ENCODE data around the gene AGAP1. TPM values are rescaled to one million over a fixed set of nuclear protein-coding genes. Genes with fewer than 3 reads are reported as not detected.

Gene AGAP1
- total RNA-seq, 4 donors from 2014 or later: 5.3 to 30.6 (median 19.2) TPM

- no peak for DNase-seq
- intact Hi-C loops (cut with DNase I; ENCODE audit: low total_unique reads): no loop called here
- Histone ChIP-seq H3K36me3 (no peaks in the 10 kb centered on the region), H3K27ac (peak overlapping the region; percentile 44 to 76), H3K9me3 (no peaks in the 10 kb centered on the region), H3K4me1 (no peaks in the 10 kb centered on the region), H3K27me3 (no peaks in the 10 kb centered on the region), H3K4me3 (no peak overlapping the region)
- no peak for TF ChIP-seq CTCF (IDR thresholded peaks at IDR 0.05)
- no peak for TF ChIP-seq POLR2A (IDR thresholded peaks at IDR 0.05)
Observed at GRCh38 chr2:235614176-235614860, 120.5 kb downstream of the AGAP1 start.

GRCh38 chr2:235614900-235615712 lies 121.3 kb downstream of the AGAP1 start:
- intact Hi-C loops (cut with DNase I; ENCODE audit: low total_unique reads): no loop called here
- Histone ChIP-seq H3K4me3 (no peak overlapping the region), H3K9me3 (no peaks in the 10 kb centered on the region), H3K36me3 (no peaks in the 10 kb centered on the region), H3K4me1 (no peaks in the 10 kb centered on the region), H3K27ac (peak overlapping the region; percentile 44 to 76), H3K27me3 (no peaks in the 10 kb centered on the region)
- TF ChIP-seq CTCF (IDR thresholded peaks at IDR 0.05) (no peak), POLR2A (IDR thresholded peaks at IDR 0.05) (no peak)
- DNase-seq: peak; percentile 64 to 68

GRCh38 chr2:235616885-235617284 lies 123.0 kb downstream of the AGAP1 start:
- Histone ChIP-seq H3K4me3 (no peak overlapping the region), H3K27me3 (no peaks in the 10 kb centered on the region), H3K9me3 (no peaks in the 10 kb centered on the region), H3K36me3 (no peaks in the 10 kb centered on the region), H3K4me1 (no peaks in the 10 kb centered on the region), H3K27ac (peak overlapping the region; percentile 44 to 76)
- TF ChIP-seq POLR2A (IDR thresholded peaks at IDR 0.05): no peak
- TF ChIP-seq CTCF (IDR thresholded peaks at IDR 0.05): no peak
- intact Hi-C loops (cut with DNase I; ENCODE audit: low total_unique reads): no loop called here
- no peak for DNase-seq

- no peak overlapping the region for H3K4me3 ChIP-seq
- TF ChIP-seq CTCF (IDR thresholded peaks at IDR 0.05) (no peak), POLR2A (IDR thresholded peaks at IDR 0.05) (no peak)
- no peaks in the 10 kb centered on the region for H3K9me3 ChIP-seq
- no peak for DNase-seq
- no peak overlapping the region for H3K27ac ChIP-seq
- no peaks in the 10 kb centered on the region for H3K36me3 ChIP-seq
- H3K27me3 ChIP-seq: no peaks in the 10 kb centered on the region
- intact Hi-C loops (cut with DNase I; ENCODE audit: low total_unique reads): no loop called here
- no peaks in the 10 kb centered on the region for H3K4me1 ChIP-seq
Observed at GRCh38 chr2:235618039-235618438, 124.2 kb downstream of the AGAP1 start.

GRCh38 chr2:235619544-235619943 lies 125.7 kb downstream of the AGAP1 start:
- H3K4me3 ChIP-seq: no peak overlapping the region
- no peak overlapping the region for H3K27ac ChIP-seq
- H3K36me3 ChIP-seq: no peaks in the 10 kb centered on the region
- DNase-seq: no peak
- H3K9me3 ChIP-seq: no peaks in the 10 kb centered on the region
- TF ChIP-seq POLR2A (IDR thresholded peaks at IDR 0.05): no peak
- no peak for TF ChIP-seq CTCF (IDR thresholded peaks at IDR 0.05)
- H3K4me1 ChIP-seq: no peaks in the 10 kb centered on the region
- intact Hi-C loops (cut with DNase I; ENCODE audit: low total_unique reads): no loop called here
- no peaks in the 10 kb centered on the region for H3K27me3 ChIP-seq

All from uterus (tissue), 4 donors.